NT2/D1 (cell line): ENCODE results near the gene CNPY4.

Source experiments
- DNase-seq: peaks from one replicate; pipeline ENCODE4 v3.0.0-alpha.2; 2011; ENCODE audit warnings: low read depth, low spot score
- H3K27me3 ChIP-seq: 2 replicates; pipeline ENCODE4 v1.6.0; 2011; ENCODE audit warnings: mild to moderate bottlenecking; ENCODE audit not compliant: insufficient read length, insufficient read depth
- H3K36me3 ChIP-seq: 2 replicates; pipeline ENCODE4 v1.6.1; 2011; ENCODE audit warnings: mild to moderate bottlenecking, low read length, mixed read lengths; ENCODE audit not compliant: insufficient read depth, insufficient read length
- H3K4me1 ChIP-seq: 2 replicates; pipeline ENCODE4 v1.5.1; 2011; ENCODE audit not compliant: insufficient read depth, insufficient read length
- H3K4me3 ChIP-seq: 2 replicates; pipeline ENCODE4 v1.5.1; 2011; ENCODE audit warnings: low read depth; ENCODE audit not compliant: insufficient read length
- H3K9ac ChIP-seq: 2 replicates; pipeline ENCODE4 v1.6.0; 2011; ENCODE audit warnings: low read depth; ENCODE audit not compliant: insufficient read length
- H3K9me3 ChIP-seq: 2 replicates; pipeline ENCODE4 v1.5.1; 2011; ENCODE audit warnings: mild to moderate bottlenecking, low read length; ENCODE audit not compliant: insufficient read depth
- SUZ12 ChIP-seq: IDR thresholded peaks from 2 replicates; pipeline ENCODE4 v1.6.1; 2011; ENCODE audit not compliant: insufficient read length, insufficient read depth; ENCODE audit errors: extremely low read depth
- YY1 ChIP-seq: IDR thresholded peaks from 2 replicates; pipeline ENCODE4 v1.6.1; 2011; ENCODE audit not compliant: insufficient read length, insufficient read depth
- ZNF274 ChIP-seq: IDR thresholded peaks from 2 replicates; pipeline ENCODE4 v1.6.1; 2011; ENCODE audit warnings: mild to moderate bottlenecking, low read depth, low read length

The CNPY4 gene

GRCh38 chr7:100111914-100112313, 7.5 kb upstream of the CNPY4 start:
- H3K9me3 ChIP-seq = no peaks in the 10 kb centered on the region
- H3K27me3 ChIP-seq = no peaks in the 10 kb centered on the region
- peaks cover 79% of the 10 kb centered on the region for H3K36me3 ChIP-seq
- no peak for DNase-seq
- H3K4me3 ChIP-seq = no peak overlapping the region
- no peaks in the 10 kb centered on the region for H3K4me1 ChIP-seq
- no peak overlapping the region for H3K9ac ChIP-seq
- TF ChIP-seq SUZ12 = no peak
- no peak for TF ChIP-seq YY1
- TF ChIP-seq ZNF274 = no peak

GRCh38 chr7:100115026-100115425, 4.4 kb upstream of the CNPY4 start:
- Histone ChIP-seq H3K4me1 (no peaks in the 10 kb centered on the region), H3K36me3 (peaks cover 50% of the 10 kb centered on the region), H3K27me3 (no peaks in the 10 kb centered on the region), H3K9ac (no peak overlapping the region), H3K4me3 (no peak overlapping the region), H3K9me3 (no peaks in the 10 kb centered on the region)
- DNase-seq = no peak
- TF ChIP-seq SUZ12 (no peak), YY1 (no peak), ZNF274 (no peak)

GRCh38 chr7:100118388-100119071, 904 bp upstream of the CNPY4 start:
- no peaks in the 10 kb centered on the region for H3K9me3 ChIP-seq
- peak overlapping the region; percentile 87 for H3K4me3 ChIP-seq
- H3K27me3 ChIP-seq = no peaks in the 10 kb centered on the region
- H3K4me1 ChIP-seq = no peaks in the 10 kb centered on the region
- DNase-seq = no peak
- peak overlapping the region; percentile 96 for H3K9ac ChIP-seq
- TF ChIP-seq ZNF274 (no peak), SUZ12 (no peak), YY1 (no peak)
- peaks cover 29% of the 10 kb centered on the region for H3K36me3 ChIP-seq

GRCh38 chr7:100119970-100120732, 717 bp downstream of the CNPY4 start:
- DNase-seq = no peak
- Histone ChIP-seq H3K9ac (peak overlapping the region; percentile 79), H3K4me3 (peak overlapping the region; percentile 87), H3K4me1 (peaks cover 5% of the 10 kb centered on the region), H3K9me3 (no peaks in the 10 kb centered on the region), H3K27me3 (no peaks in the 10 kb centered on the region), H3K36me3 (peaks cover 26% of the 10 kb centered on the region)
- no peak for TF ChIP-seq ZNF274
- TF ChIP-seq SUZ12 = no peak
- TF ChIP-seq YY1 = no peak

- H3K9ac ChIP-seq = peak overlapping the region; percentile 24
- H3K36me3 ChIP-seq = peaks cover 26% of the 10 kb centered on the region
- H3K9me3 ChIP-seq = no peaks in the 10 kb centered on the region
- H3K4me1 ChIP-seq = peaks cover 7% of the 10 kb centered on the region
- H3K4me3 ChIP-seq = no peak overlapping the region
- TF ChIP-seq YY1 = no peak
- TF ChIP-seq ZNF274 = no peak
- no peak for TF ChIP-seq SUZ12
- DNase-seq = no peak
- no peaks in the 10 kb centered on the region for H3K27me3 ChIP-seq
Measured at GRCh38 chr7:100120733-100121036, 1.3 kb downstream of the CNPY4 start.

- Histone ChIP-seq H3K4me1 (peaks cover 7% of the 10 kb centered on the region), H3K36me3 (peaks cover 19% of the 10 kb centered on the region), H3K9ac (no peak overlapping the region), H3K9me3 (no peaks in the 10 kb centered on the region), H3K27me3 (no peaks in the 10 kb centered on the region), H3K4me3 (no peak overlapping the region)
- no peak for DNase-seq
- no peak for TF ChIP-seq SUZ12
- TF ChIP-seq YY1 = no peak
- no peak for TF ChIP-seq ZNF274
Measured at GRCh38 chr7:100122067-100122466, 2.6 kb downstream of the CNPY4 start.

GRCh38 chr7:100122568-100122967, 3.1 kb downstream of the CNPY4 start:
- DNase-seq = no peak
- Histone ChIP-seq H3K4me3 (no peak overlapping the region), H3K4me1 (peaks cover 7% of the 10 kb centered on the region), H3K36me3 (peaks cover 19% of the 10 kb centered on the region), H3K27me3 (peaks cover under 1% of the 10 kb centered on the region), H3K9ac (no peak overlapping the region), H3K9me3 (no peaks in the 10 kb centered on the region)
- TF ChIP-seq YY1 (no peak), ZNF274 (no peak), SUZ12 (no peak)
